ENCODE results near the gene ACE.
"Not testable (repeated sequence)": the region's sequence is repeated elsewhere in the genome, so short reads cannot be mapped to it uniquely, and the experiment has no call there.

DNA sequence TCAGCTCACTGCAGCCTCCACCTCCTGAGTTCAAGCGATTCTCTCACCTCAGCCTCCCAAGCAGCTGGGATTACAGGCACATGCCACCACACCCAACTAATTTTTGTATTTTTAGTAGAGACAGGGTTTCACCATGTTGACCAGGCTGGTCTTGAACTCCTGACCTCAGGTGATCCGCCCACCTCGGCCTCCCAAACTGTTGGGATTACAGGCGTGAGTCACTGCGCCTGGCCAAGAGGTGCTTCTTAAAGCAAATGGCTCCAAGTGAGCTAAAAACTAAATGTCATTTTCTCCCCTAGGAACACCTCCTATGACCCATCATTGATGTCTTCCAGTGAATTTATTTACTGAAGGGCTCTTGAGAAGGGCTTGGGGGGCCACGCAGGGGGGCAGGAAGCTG lies 22.5 kb upstream of the ACE start:
- TF ChIP-seq, protein P1, sequence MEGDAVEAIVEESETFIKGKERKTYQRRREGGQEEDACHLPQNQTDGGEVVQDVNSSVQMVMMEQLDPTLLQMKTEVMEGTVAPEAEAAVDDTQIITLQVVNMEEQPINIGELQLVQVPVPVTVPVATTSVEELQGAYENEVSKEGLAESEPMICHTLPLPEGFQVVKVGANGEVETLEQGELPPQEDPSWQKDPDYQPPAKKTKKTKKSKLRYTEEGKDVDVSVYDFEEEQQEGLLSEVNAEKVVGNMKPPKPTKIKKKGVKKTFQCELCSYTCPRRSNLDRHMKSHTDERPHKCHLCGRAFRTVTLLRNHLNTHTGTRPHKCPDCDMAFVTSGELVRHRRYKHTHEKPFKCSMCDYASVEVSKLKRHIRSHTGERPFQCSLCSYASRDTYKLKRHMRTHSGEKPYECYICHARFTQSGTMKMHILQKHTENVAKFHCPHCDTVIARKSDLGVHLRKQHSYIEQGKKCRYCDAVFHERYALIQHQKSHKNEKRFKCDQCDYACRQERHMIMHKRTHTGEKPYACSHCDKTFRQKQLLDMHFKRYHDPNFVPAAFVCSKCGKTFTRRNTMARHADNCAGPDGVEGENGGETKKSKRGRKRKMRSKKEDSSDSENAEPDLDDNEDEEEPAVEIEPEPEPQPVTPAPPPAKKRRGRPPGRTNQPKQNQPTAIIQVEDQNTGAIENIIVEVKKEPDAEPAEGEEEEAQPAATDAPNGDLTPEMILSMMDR (IDR thresholded peaks at IDR 0.05; ENCODE audit: insufficient read depth, low read depth, low read length), result not testable (repeated sequence)
- TF ChIP-seq EZH2 (IDR thresholded peaks at IDR 0.05; ENCODE audit: insufficient read depth, low read length), result not testable (repeated sequence)

Data from astrocyte (in vitro differentiated cells and primary cell).